Ishikawa (cell line): ENCODE measurements around the gene MYO9B.

Experiments used
- EGR1 ChIP-seq: IDR thresholded peaks from 2 replicates; pipeline ENCODE4 v1.6.1; 2012
- EP300 ChIP-seq: IDR thresholded peaks from 2 replicates; pipeline ENCODE4 v1.6.1; 2012; ENCODE audit warnings: borderline replicate concordance
- FOXM1 ChIP-seq: IDR thresholded peaks from 2 replicates; pipeline ENCODE4 v1.6.1; 2012; ENCODE audit warnings: low read depth, borderline replicate concordance
- RAD21 ChIP-seq: IDR thresholded peaks from 2 replicates; pipeline ENCODE4 v1.6.1; 2012; ENCODE audit warnings: low read depth
- TAF1 ChIP-seq: IDR thresholded peaks from 2 replicates; pipeline ENCODE4 v1.6.1; 2012; ENCODE audit warnings: low read depth, mild to moderate bottlenecking
- TEAD4 ChIP-seq: IDR thresholded peaks from 2 replicates; pipeline ENCODE4 v1.6.1; 2012
- USF1 ChIP-seq: IDR thresholded peaks from 2 replicates; pipeline ENCODE4 v1.6.1; 2012
- YY1 ChIP-seq: IDR thresholded peaks from 2 replicates; pipeline ENCODE4 v1.6.1; 2012; ENCODE audit warnings: low read depth
- ZBTB7A ChIP-seq: IDR thresholded peaks from 2 replicates; pipeline ENCODE4 v1.6.1; 2012; ENCODE audit warnings: low read depth
- TF ChIP-seq, protein P1 (sequence below): IDR thresholded peaks from 2 replicates; pipeline ENCODE4 v1.6.1; 2012
- TF ChIP-seq, protein P2 (sequence below): IDR thresholded peaks from 2 replicates; pipeline ENCODE4 v1.6.1; 2012; ENCODE audit warnings: low read depth, mild to moderate bottlenecking

DNA sequence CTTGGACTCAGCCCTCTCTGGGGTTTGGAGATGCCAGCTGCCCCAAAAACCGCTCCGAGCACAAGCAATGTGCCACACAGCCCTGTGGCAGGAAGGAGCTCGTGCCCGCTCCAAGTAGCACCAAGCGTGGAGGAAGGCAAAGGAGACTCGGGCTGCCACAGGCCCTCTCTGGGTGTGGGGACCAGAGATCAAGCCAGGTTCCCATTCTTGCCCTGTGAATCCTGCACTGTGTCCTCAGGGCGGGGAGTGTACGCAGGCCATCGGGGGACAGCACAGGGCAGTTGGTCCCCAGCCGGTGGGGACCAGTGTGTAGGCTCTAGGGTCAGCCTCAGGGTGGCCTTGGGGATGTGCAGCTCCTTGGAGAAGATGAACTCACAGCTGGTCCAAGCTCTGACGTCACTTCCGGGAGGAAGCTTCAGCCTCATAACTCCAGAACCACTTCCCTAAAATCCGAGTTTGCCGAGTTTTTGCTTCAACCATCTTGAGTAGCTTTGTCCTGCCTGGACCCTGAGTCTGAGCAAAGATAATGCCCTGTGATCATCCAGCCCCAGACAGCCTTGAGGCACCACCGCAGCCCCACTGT, 39.6 kb upstream of the MYO9B start:
- TF ChIP-seq TAF1 = no peak
- TF ChIP-seq RAD21 = no peak
- no peak for TF ChIP-seq EGR1
- TF ChIP-seq EP300 = no peak
- no peak for TF ChIP-seq YY1
- TF ChIP-seq ZBTB7A = no peak
- TF ChIP-seq, protein P1, sequence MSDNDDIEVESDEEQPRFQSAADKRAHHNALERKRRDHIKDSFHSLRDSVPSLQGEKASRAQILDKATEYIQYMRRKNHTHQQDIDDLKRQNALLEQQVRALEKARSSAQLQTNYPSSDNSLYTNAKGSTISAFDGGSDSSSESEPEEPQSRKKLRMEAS = no peak
- no peak for TF ChIP-seq USF1
- TF ChIP-seq FOXM1 = no peak
- TF ChIP-seq TEAD4 = no peak
- TF ChIP-seq, protein P2, sequence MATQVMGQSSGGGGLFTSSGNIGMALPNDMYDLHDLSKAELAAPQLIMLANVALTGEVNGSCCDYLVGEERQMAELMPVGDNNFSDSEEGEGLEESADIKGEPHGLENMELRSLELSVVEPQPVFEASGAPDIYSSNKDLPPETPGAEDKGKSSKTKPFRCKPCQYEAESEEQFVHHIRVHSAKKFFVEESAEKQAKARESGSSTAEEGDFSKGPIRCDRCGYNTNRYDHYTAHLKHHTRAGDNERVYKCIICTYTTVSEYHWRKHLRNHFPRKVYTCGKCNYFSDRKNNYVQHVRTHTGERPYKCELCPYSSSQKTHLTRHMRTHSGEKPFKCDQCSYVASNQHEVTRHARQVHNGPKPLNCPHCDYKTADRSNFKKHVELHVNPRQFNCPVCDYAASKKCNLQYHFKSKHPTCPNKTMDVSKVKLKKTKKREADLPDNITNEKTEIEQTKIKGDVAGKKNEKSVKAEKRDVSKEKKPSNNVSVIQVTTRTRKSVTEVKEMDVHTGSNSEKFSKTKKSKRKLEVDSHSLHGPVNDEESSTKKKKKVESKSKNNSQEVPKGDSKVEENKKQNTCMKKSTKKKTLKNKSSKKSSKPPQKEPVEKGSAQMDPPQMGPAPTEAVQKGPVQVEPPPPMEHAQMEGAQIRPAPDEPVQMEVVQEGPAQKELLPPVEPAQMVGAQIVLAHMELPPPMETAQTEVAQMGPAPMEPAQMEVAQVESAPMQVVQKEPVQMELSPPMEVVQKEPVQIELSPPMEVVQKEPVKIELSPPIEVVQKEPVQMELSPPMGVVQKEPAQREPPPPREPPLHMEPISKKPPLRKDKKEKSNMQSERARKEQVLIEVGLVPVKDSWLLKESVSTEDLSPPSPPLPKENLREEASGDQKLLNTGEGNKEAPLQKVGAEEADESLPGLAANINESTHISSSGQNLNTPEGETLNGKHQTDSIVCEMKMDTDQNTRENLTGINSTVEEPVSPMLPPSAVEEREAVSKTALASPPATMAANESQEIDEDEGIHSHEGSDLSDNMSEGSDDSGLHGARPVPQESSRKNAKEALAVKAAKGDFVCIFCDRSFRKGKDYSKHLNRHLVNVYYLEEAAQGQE = no peak
